ENCODE measurements around the gene OR2A7. TPM values are rescaled to one million over a fixed set of nuclear protein-coding genes. Genes with fewer than 3 reads are reported as not detected.
A peak's percentile ranks its signal among the peaks of the same experiment; 100 is the strongest.
"Not testable (repeated sequence)": the region's sequence is repeated elsewhere in the genome, so short reads cannot be mapped to it uniquely, and the experiment has no call there.

The OR2A7 gene
- total RNA-seq, 1 experiment from 2014 or later: 0.11 TPM

DNA sequence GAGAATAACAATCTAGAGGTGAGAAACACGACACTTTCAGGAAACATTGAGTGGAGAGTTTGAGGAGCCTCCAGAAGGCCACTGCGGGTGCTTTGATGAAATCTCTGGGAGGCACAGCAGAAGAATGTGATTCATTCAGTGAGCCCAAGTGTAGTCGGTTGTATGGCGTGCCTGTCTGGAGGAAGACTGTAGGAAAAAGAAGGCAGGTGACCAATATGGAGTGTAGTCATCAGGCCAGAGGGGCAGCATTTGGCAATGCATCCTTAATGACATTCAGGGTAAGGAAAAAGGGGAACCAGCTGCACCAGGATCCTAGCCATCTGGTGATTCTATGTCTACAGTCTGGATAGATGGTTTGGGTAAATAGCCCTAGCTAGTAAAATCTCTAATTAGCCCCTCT lies 12.3 kb downstream of the OR2A7 start:
- DNase-seq (ENCODE audit: low read depth): not testable (repeated sequence)

DNA sequence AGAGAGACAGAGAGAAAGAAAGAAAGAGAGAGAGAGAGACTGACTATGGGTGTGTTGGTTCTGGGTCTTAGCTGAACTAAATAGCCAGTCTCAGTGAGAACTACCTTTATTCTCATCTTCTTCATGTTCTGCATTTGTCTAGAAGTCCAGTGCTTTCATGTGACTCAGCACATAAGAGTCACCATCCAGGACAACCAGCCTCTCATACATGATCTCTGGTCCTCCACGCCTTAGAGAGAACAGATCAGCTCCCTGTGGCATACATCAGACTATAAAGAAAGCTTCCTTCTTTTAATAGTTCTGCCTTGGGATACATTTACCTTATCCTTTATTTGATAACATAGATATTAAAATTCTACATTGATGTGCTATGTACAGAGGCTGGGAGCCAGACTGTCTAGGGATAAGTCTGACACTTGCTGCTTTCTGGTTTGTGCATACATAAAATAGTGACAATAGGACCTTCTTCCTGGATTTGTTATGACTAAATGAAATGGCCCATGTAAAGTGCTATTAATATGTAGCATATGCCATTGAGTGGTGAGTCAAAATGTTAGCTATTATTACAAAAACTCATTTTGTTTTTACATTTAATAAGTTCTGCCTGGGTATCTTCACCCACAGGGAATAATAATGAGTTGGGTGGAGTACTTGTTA lies 16.8 kb downstream of the OR2A7 start:
- DNase-seq (ENCODE audit: low read depth): not testable (repeated sequence)

DNA sequence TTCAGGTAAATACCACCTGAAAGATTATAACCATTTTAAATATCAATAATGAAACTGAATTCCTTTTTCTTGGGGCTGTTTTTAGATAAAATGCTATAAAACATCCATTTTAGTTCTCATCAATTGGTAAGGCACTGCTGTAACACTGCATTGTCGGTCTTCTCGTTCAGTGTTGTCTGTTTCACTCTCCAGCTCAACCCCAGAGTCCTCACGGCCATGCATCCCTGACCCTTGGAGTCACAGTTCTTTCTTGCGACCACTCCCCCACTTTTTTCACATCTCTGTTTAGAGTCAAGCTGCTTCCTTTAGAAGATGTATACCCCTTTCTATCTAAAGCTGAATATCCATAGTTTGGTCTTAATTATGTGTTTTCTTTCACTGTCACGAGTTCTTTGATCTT lies 17.6 kb downstream of the OR2A7 start:
- DNase-seq (ENCODE audit: low read depth): not testable (repeated sequence)

DNA sequence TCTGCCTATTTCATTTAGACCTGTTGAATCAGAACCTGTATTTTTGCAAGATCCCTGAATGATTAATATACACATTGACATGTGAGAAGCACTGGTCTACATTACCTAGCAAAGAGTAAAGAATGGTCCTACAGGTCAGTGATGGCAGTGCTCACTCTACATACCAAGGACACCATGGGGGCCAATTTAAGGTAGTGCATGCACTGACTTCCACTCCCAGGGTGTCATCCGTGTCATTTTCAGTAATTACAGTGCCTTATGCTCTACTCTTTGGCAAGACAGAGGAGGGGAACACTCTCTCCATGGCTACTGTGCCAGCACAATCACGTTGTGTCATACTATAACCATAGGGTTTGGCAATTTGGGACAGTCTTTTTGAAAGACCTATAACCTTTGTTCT lies 19.2 kb downstream of the OR2A7 start:
- not testable (repeated sequence) for DNase-seq (ENCODE audit: low read depth)

DNA sequence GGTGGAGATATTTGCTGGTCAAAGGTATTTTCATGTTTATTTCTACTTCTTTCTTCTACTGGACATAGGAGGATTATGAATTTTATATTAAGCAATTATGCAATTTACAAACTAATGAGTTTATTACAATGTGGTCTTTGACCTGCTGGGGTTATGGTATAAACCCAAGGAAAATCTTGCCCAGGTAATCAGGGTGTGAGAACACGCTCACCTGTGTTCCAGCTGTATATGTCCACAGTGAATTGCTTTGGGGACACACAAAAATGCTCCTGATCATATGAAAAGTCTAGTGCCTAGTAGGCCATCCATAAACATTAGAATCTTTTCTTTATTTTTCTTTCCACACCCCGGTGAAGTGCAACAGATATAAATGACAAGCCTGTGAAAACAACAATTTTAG lies 25.2 kb downstream of the OR2A7 start, which contains the start of gene OR2A42:
Gene OR2A42, minus strand, starts transcription at position 241 of the 400 bp plus-strand sequence. CDS start 6,762 bp downstream, outside the sequence.
- DNase-seq (ENCODE audit: low read depth): not testable (repeated sequence)

DNA sequence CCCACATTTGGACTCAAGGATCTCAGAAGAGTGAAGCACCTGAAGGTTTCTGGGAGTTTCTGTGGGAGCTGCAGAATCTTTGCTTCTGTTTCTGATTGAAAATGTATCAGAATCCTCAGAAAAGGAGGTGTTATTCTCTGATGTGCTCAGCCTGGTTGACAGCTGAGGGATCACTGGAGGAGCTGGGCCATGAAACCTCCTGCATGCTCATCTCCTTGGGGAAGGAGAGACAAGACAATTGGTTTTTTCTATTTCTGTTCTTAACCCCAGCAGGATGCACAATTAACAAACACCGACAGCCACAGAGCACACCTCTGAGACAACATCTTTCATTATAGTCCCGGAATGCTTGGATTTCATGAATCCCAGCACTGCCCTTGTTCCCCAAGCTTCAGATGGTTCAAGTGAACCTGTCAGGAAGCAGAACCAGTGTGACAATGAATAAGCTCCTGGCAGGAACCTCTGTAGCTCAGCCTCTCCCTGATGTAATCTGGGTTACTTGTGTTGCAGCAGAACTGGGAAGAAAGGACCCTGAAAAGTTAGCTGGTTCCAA lies 26.0 kb downstream of the OR2A7 start:
- DNase-seq (ENCODE audit: low read depth): not testable (repeated sequence)

DNA sequence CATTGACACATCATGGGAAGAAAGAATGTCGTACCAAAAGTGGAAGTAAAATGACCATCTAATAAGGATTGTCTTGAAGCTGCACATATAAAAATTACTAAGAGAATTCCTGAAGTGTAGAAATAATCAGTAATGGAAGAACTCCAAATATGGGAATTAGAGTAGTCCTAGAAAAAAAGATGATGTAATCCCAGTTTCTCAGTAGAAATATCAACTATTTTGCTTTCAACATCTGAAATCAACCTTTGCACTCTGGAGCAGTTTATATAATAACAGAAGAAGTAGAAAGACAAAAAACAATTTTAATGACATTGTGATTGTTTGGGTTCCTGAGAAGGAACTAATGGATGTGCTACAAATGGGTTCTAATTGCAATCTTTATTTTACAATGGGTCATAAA lies 31.6 kb downstream of the OR2A7 start:
- not testable (repeated sequence) for DNase-seq (ENCODE audit: low read depth)

DNA sequence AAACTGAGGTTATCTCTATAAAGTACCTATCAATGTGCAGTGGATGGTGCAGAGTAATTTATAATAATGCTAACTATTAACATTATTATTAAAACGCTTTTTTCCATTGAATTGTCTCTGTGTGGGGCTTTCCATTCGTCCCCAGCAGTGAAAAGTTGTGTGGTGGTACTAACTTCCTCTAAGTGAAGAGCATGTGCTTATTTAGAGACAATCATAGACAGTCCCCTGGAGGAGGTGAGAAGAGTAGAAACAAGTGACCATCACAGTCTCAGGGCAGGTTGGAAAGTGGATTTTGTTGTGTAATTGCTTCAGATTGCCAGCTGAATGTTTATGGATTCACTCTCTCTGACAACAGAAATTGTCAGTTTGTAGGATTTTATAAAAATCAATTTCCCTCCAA lies 33.6 kb downstream of the OR2A7 start:
- DNase-seq (ENCODE audit: low read depth): not testable (repeated sequence)

DNA sequence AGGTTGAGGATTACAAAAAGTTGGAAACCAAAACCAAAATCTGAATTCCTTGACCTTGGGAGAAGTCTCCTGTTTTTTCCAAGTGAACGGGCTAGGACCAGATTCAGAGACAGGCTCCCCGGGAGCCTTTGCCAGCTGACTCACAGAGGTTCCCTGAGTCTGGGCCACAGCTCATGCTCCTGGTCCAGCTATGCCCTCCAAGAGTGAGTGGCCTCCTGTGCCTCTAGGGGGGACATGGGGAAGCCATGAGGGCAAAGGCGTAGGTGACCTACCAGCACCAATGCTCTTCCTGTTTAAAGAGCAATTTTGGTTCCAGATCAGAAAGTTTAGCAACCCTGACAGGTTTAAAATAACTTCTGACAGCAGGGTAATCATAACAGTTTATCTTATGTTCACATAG lies 35.8 kb downstream of the OR2A7 start:
- peak; percentile 1 for DNase-seq (ENCODE audit: low read depth)

DNA sequence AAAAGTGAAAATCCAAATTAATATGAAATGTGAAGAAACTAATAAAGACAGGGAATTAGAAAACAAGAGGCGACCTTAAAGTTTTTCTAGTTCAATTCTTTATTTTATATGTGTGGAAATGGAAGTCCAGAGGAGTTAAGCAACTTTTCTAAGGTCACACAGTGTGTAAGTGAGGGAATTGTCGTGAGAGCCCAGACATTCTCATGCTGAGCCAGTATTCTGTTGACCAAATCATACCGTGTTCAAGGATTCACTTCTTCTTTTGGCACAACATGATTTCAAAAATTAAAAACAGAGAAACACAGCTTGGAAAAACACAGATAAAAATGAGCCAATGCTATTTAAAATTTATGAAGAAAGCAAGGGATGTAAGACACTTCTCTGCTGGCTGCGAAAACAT lies 37.7 kb downstream of the OR2A7 start:
- DNase-seq (ENCODE audit: low read depth): not testable (repeated sequence)

DNA sequence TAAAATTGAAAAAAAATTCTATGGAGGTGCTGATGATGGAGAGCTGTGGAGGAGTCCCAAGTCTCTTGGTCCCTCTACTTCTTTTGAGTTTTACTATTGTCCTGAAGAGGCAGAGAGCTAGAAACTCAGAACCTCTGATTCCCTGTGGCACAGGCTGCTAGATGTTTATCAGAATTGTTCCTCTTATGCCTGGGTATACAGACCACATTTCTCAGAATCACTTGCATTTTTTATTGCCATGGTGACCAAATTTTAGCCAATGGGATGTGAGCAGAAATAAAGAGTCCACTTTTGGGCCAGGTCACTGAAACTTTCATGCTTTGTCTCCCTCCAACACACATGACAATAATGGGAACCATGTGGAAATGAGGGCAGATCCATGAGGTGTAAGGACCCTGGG lies 40.9 kb downstream of the OR2A7 start:
- DNase-seq (ENCODE audit: low read depth): not testable (repeated sequence)

DNA sequence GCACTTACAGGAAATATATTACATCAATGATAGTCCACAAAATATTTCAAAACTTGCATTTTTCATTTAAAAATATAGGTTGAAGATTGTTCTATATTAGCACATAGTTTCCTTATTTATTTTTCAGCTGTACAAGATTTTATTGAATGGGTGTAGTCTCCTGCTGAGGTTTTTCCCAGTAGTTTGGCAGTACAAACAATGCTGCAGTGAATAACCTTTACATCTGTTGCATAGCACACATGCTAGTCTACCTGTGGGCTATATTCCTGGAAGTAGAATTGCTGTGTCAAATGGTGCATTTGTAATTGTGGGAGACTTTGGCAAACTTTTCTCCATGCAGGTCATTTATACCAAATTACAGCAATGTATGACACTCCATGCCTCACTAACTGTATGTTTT lies 44.1 kb downstream of the OR2A7 start:
- DNase-seq (ENCODE audit: low read depth): not testable (repeated sequence)

DNA sequence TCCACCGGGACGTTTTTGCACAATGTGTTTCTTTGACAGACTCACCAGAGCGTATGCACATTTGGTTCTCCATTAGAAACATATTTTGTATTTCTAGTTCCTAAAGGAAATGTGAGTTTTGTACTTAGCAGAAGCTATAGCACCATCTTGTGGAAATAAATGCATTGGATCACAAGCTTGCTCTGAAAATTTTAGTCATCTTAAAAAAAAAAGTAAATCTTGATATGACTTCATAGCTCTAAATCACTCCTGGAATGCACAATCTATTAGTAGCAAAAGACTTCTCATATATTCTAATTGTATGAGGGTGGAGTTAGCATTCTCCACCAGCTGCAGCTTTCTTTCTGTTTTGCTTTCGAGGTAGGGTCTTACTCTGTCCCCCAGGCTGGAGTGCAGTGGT lies 45.4 kb downstream of the OR2A7 start:
- DNase-seq (ENCODE audit: low read depth): not testable (repeated sequence)

DNA sequence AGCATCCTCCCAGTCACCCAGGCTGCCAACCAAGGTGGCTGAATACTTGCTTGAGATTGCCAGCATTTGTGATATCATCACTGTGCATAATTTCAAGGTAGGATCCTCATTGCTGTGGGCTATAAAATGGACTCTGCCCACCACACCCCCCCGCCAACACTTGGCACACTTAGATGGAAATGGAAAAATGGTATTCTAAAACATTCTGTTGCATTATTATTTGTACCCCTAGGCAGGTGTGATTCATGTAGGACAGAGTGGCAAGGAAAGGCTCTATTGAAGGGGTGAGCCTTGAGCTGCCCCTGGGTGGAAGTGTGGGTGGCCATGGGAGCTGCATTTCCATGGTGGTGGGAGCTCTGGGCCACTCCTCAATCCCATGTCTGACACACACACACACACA lies 46.0 kb downstream of the OR2A7 start:
- not testable (repeated sequence) for DNase-seq (ENCODE audit: low read depth)

DNA sequence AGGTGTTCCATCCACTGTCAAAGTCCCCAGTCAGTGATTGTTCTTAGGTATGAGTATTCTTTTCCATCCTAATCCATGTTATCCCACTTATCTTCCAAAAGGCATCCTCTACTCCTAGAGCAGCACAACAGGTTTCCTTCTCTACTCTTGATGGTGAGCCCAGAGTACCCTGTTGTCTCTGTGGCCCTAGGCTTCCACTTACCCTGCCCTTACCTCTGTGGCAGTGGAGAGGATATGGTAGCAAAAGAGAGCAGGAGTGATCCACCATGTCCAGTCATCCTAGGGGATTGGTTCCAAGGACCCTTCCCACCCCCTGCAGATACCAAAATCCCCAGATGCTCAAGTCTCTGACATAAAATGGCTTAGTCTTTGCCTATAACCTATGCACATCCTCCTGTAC lies 47.4 kb downstream of the OR2A7 start:
- not testable (repeated sequence) for DNase-seq (ENCODE audit: low read depth)

Other genes with a start within 250 kb of the OR2A7 start
- not detected in 2 replicates for gene OR2A5, start 215.8 kb downstream of the OR2A7 start, total RNA-seq (2014; rRNA removed; shearing (Covaris generic))
- gene OR2A25, start 195.0 kb downstream of the OR2A7 start, total RNA-seq (2014; rRNA removed; shearing (Covaris generic)): not detected in 2 replicates
- gene OR2A12, start 178.5 kb downstream of the OR2A7 start, total RNA-seq (2014; rRNA removed; shearing (Covaris generic)): not detected in 2 replicates
- not detected in 2 replicates for gene OR2A2, start 155.2 kb downstream of the OR2A7 start, total RNA-seq (2014; rRNA removed; shearing (Covaris generic))
- gene OR2A14, start 141.6 kb downstream of the OR2A7 start, total RNA-seq (2014; rRNA removed; shearing (Covaris generic)): not detected in 2 replicates
- 0.09 and 0.23 TPM in 2 replicates for gene CTAGE4, start 81.3 kb downstream of the OR2A7 start, total RNA-seq (2014; rRNA removed; shearing (Covaris generic))
- 0.95 and 3.6 TPM in 2 replicates for gene ARHGEF35, start 69.0 kb downstream of the OR2A7 start, total RNA-seq (2014; rRNA removed; shearing (Covaris generic))
- gene OR2A42, start 25.2 kb downstream of the OR2A7 start, total RNA-seq (2014; rRNA removed; shearing (Covaris generic)): not detected in 2 replicates
- 0.09 and 0.23 TPM in 2 replicates for gene CTAGE8, start 4.5 kb upstream of the OR2A7 start, total RNA-seq (2014; rRNA removed; shearing (Covaris generic))
- 0.17 TPM in 1 of 2 replicates, not detected in the other for gene OR2A1, start 47.6 kb upstream of the OR2A7 start, total RNA-seq (2014; rRNA removed; shearing (Covaris generic))
- 1.5 and 2.0 TPM in 2 replicates for gene ARHGEF5, start 90.6 kb upstream of the OR2A7 start, total RNA-seq (2014; rRNA removed; shearing (Covaris generic))
- gene NOBOX, start 138.9 kb upstream of the OR2A7 start, total RNA-seq (2014; rRNA removed; shearing (Covaris generic)): not detected in 2 replicates

All from Daoy (cell line).